GM13976 (cell line): ENCODE data around the gene TRIM24.
"Not testable (repeated sequence)": the region's sequence is repeated elsewhere in the genome, so short reads cannot be mapped to it uniquely, and the experiment has no call there.

Experiments used
- DNase-seq: peaks from one replicate; pipeline ENCODE4 v3.0.0; 2012; ENCODE audit warnings: low spot score
- CTCF ChIP-seq: IDR thresholded peaks from 2 replicates; pipeline ENCODE4 v1.5.1; 2012; ENCODE audit warnings: borderline replicate concordance, mild to moderate bottlenecking; ENCODE audit not compliant: insufficient read depth; ENCODE audit errors: extremely low read depth, missing control alignments, control extremely low read depth
- in situ Hi-C: fragments of 300-500 bp; cut with MboI; formaldehyde crosslinking; loops from one replicate; pipeline ENCODE4 v1.12.0; 2022; ENCODE audit warnings: low sequenced_read_pairs, mixed read lengths, inconsistent platforms; ENCODE audit not compliant: unreplicated experiment

TRIM24 gene

GRCh38 chr7:138495485-138495884, 35.4 kb downstream of the TRIM24 start:
- TF ChIP-seq CTCF, result no peak
- in situ Hi-C loops, result no loop called here
- no peak for DNase-seq

- in situ Hi-C loops, result no loop called here
- no peak for DNase-seq
- no peak for TF ChIP-seq CTCF
These were observed 39.3 kb downstream of the TRIM24 start for GRCh38 chr7:138499340-138499739.

GRCh38 chr7:138500303-138500702, 40.2 kb downstream of the TRIM24 start:
- in situ Hi-C loops, result not testable (repeated sequence)

GRCh38 chr7:138500892-138501291, 40.8 kb downstream of the TRIM24 start:
- no peak for TF ChIP-seq CTCF
- in situ Hi-C loops, result no loop called here
- DNase-seq, result no peak

More at GRCh38 chr7:138500303-138500702, 40.2 kb downstream of the TRIM24 start:
- DNase-seq, result not testable (repeated sequence)

GRCh38 chr7:138502023-138502767, 42.1 kb downstream of the TRIM24 start:
- no peak for DNase-seq
- TF ChIP-seq CTCF, result no peak
- in situ Hi-C loops, result no loop called here

GRCh38 chr7:138505361-138505873, 45.4 kb downstream of the TRIM24 start:
- in situ Hi-C loops, result no loop called here
- no peak for TF ChIP-seq CTCF
- DNase-seq, result no peak

- TF ChIP-seq CTCF, result no peak
- in situ Hi-C loops, result no loop called here
- DNase-seq, result no peak
These were observed 46.7 kb downstream of the TRIM24 start for GRCh38 chr7:138506764-138507163.
